Fibroblast of villous mesenchyme (primary cell): ENCODE results near the gene PIEZO2. TPM values are rescaled to one million over a fixed set of nuclear protein-coding genes. Genes with fewer than 3 reads are reported as not detected.

Experiments
- DNase-seq: peaks from one replicate; pipeline ENCODE4 v3.0.0-alpha.2; 2010; ENCODE audit warnings: low read depth
- H3K4me3 ChIP-seq: 2 replicates; pipeline ENCODE4 v1.5.1; 2011; ENCODE audit warnings: low read depth, mild to moderate bottlenecking, low read length
- CTCF ChIP-seq: IDR thresholded peaks from 2 replicates; pipeline ENCODE4 v1.5.1; 2012; ENCODE audit warnings: low read depth, mild to moderate bottlenecking, low read length; ENCODE audit not compliant: insufficient read depth
- total RNA-seq: library from RNA; depleted of rRNA; stranded (reverse); fragments of >200 nt; gene quantifications from 2 replicates; pipeline ENCODE4 v1.2.3, GENCODE V29; 2012

PIEZO2 gene
- total RNA-seq, 1 donor, result 1.7 TPM

GRCh38 chr18:11073971-11074370 is 75.4 kb downstream of the PIEZO2 start:
- TF ChIP-seq CTCF, result no peak
- no peak for DNase-seq
- H3K4me3 ChIP-seq, result no peak overlapping the region

GRCh38 chr18:11072632-11073031 is 76.7 kb downstream of the PIEZO2 start:
- DNase-seq, result no peak
- H3K4me3 ChIP-seq, result no peak overlapping the region
- TF ChIP-seq CTCF, result no peak

GRCh38 chr18:11071300-11071699 is 78.1 kb downstream of the PIEZO2 start:
- no peak overlapping the region for H3K4me3 ChIP-seq
- no peak for TF ChIP-seq CTCF
- DNase-seq, result no peak

GRCh38 chr18:11070593-11070992 is 78.8 kb downstream of the PIEZO2 start:
- DNase-seq, result no peak
- no peak for TF ChIP-seq CTCF

GRCh38 chr18:11066038-11066437 is 83.3 kb downstream of the PIEZO2 start:
- DNase-seq, result no peak
- no peak overlapping the region for H3K4me3 ChIP-seq
- no peak for TF ChIP-seq CTCF

More at GRCh38 chr18:11070593-11070992, 78.8 kb downstream of the PIEZO2 start:
- no peak overlapping the region for H3K4me3 ChIP-seq

GRCh38 chr18:11064727-11065460 is 84.5 kb downstream of the PIEZO2 start:
- H3K4me3 ChIP-seq, result no peak overlapping the region
- no peak for TF ChIP-seq CTCF

GRCh38 chr18:11064106-11064505 is 85.3 kb downstream of the PIEZO2 start:
- no peak for DNase-seq
- no peak overlapping the region for H3K4me3 ChIP-seq
- no peak for TF ChIP-seq CTCF

More at GRCh38 chr18:11064727-11065460, 84.5 kb downstream of the PIEZO2 start:
- DNase-seq, result no peak
